ENCODE data around the gene SHB. TPM values are rescaled to one million over a fixed set of nuclear protein-coding genes. Genes with fewer than 3 reads are reported as not detected.

SHB gene
- total RNA-seq, 1 experiment from 2014 or later = 29.6 TPM

DNA sequence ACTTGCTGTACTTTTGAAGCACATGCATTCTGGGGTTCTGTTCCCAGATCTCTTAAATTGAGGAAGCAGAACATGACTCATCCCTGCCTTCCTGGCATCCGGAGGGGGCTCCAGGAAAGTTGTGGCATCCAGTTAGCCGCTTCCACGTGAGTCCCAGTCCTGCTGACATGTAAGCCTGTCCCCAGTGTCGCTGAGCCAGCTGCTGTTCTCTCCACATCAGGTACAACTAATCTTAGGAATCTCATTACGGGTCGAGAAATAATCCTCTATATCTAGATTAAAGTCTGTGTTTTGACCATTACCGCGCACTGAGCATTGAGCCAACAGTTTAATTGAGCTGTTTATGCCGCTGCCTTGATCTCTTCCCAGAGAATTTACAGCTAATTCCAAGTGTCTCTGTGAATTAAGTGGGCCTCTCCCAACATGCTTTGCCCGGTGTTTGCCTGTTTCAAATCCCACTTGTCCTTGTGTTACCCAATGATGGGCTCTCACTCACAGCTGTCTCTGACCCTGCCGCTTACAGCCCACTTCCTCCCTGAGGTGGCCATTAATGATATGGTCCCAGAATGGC, 10.5 kb upstream of the SHB start:
- POLR2A ChIA-PET = interaction anchor here (1.0 to 1.3 kb wide), 2 partner anchors 9 to 20 kb away, joined by 3 read pairs; no protein-coding TSS in a partner anchor
- CTCF ChIA-PET = interaction anchor here (0.7 to 2.3 kb wide), 4 partner anchors 9 to 184 kb away, joined by 3 to 12 read pairs (median 4); no protein-coding TSS in a partner anchor
- BruUV-seq (replicated peaks) = no TSS peak
- Mint-ChIP-seq H3K9me3 (ENCODE audit: unreplicated experiment) (no peaks in the 10 kb centered on the region), H3K27me3 (ENCODE audit: insufficient read depth, unreplicated experiment) (no peaks in the 10 kb centered on the region), H3K27ac (ENCODE audit: low read depth, unreplicated experiment) (no peak overlapping the region), H3K36me3 (ENCODE audit: insufficient read depth, unreplicated experiment) (no peaks in the 10 kb centered on the region), H3K4me1 (ENCODE audit: insufficient read depth, unreplicated experiment) (no peaks in the 10 kb centered on the region), H3K4me3 (ENCODE audit: unreplicated experiment) (no peak overlapping the region)
- TF ChIP-seq, protein P1, sequence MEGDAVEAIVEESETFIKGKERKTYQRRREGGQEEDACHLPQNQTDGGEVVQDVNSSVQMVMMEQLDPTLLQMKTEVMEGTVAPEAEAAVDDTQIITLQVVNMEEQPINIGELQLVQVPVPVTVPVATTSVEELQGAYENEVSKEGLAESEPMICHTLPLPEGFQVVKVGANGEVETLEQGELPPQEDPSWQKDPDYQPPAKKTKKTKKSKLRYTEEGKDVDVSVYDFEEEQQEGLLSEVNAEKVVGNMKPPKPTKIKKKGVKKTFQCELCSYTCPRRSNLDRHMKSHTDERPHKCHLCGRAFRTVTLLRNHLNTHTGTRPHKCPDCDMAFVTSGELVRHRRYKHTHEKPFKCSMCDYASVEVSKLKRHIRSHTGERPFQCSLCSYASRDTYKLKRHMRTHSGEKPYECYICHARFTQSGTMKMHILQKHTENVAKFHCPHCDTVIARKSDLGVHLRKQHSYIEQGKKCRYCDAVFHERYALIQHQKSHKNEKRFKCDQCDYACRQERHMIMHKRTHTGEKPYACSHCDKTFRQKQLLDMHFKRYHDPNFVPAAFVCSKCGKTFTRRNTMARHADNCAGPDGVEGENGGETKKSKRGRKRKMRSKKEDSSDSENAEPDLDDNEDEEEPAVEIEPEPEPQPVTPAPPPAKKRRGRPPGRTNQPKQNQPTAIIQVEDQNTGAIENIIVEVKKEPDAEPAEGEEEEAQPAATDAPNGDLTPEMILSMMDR (IDR thresholded peaks at IDR 0.05; ENCODE audit: unreplicated experiment) = no peak
- intact Hi-C loops (cut with micrococcal nuclease) = no loop called here
- peak; percentile 31 for DNase-seq (ENCODE audit: unreplicated experiment)

DNA sequence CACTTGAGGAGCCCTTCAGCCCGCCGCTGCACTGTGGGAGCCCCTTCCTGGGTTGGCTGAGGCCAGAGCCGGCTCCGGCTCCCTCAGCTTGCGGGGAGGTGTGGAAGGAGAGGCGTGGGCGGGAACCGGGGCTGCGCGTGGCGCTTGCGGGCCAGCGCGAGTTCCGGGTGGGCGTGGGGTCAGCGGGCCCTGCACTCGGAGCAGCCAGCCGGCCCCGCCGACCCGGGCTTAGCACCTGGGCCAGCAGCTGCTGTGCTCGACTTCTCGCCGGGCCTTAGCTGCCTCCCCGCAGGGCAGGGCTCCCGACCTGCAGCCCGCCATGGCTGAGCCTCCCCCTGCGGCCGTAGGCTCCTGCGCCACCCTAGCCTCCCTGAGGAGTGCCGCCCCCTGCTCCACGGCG, 6.2 kb upstream of the SHB start:
- ChIA-PET CTCF (interaction anchor here (1.6 to 3.5 kb wide), 3 partner anchors 13 to 167 kb away, joined by 3 to 27 read pairs (median 11); no protein-coding TSS in a partner anchor), POLR2A (interaction anchor here (0.8 kb wide), 1 partner anchor 39 kb away, joined by 3 read pairs; no protein-coding TSS in a partner anchor)
- TF ChIP-seq, protein P1 (IDR thresholded peaks at IDR 0.05; ENCODE audit: unreplicated experiment) = no peak
- Mint-ChIP-seq H3K27ac (ENCODE audit: low read depth, unreplicated experiment) (no peak overlapping the region), H3K27me3 (ENCODE audit: insufficient read depth, unreplicated experiment) (no peaks in the 10 kb centered on the region), H3K4me1 (ENCODE audit: insufficient read depth, unreplicated experiment) (no peaks in the 10 kb centered on the region), H3K9me3 (ENCODE audit: unreplicated experiment) (no peaks in the 10 kb centered on the region), H3K4me3 (ENCODE audit: unreplicated experiment) (no peak overlapping the region), H3K36me3 (ENCODE audit: insufficient read depth, unreplicated experiment) (no peaks in the 10 kb centered on the region)
- intact Hi-C loops (cut with micrococcal nuclease) = no loop called here
- no peak for DNase-seq (ENCODE audit: unreplicated experiment)
- BruUV-seq (replicated peaks) = no TSS peak

DNA sequence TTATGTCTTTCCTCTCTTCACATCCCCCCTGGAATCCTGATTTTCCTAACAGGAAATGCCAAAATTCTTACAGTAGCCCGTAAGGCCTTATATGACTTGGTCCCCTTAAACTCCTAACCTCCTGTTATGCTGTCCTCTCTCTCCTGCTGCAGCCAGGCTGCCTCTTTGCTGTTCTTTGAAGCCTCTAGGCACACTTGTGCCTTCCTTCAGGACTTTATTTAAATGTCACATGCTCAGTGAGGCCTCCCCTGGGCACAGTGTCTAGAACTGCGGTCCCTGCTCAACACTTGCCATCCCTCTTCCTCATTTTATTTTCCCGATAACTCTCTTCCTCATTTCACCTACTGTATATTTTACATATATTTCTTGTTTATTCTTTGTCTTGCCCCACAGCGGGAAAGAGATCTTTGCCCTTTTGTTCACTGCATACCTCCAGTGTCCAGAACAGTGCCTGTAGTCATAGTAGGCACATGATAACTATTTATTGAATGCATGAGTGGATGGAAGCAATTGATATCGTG, 5.5 kb upstream of the SHB start:
- intact Hi-C loops (cut with micrococcal nuclease) = no loop called here
- Mint-ChIP-seq H3K4me3 (ENCODE audit: unreplicated experiment) (no peak overlapping the region), H3K36me3 (ENCODE audit: insufficient read depth, unreplicated experiment) (no peaks in the 10 kb centered on the region), H3K9me3 (ENCODE audit: unreplicated experiment) (no peaks in the 10 kb centered on the region), H3K4me1 (ENCODE audit: insufficient read depth, unreplicated experiment) (no peaks in the 10 kb centered on the region), H3K27me3 (ENCODE audit: insufficient read depth, unreplicated experiment) (no peaks in the 10 kb centered on the region), H3K27ac (ENCODE audit: low read depth, unreplicated experiment) (no peak overlapping the region)
- TF ChIP-seq, protein P1 (IDR thresholded peaks at IDR 0.05; ENCODE audit: unreplicated experiment) = no peak
- no peak for DNase-seq (ENCODE audit: unreplicated experiment)
- ChIA-PET POLR2A (no interaction called here), CTCF (interaction anchor here (1.6 to 3.5 kb wide), 2 partner anchors 14 to 166 kb away, joined by 3 to 27 read pairs; no protein-coding TSS in a partner anchor)
- no TSS peak for BruUV-seq (replicated peaks)

DNA sequence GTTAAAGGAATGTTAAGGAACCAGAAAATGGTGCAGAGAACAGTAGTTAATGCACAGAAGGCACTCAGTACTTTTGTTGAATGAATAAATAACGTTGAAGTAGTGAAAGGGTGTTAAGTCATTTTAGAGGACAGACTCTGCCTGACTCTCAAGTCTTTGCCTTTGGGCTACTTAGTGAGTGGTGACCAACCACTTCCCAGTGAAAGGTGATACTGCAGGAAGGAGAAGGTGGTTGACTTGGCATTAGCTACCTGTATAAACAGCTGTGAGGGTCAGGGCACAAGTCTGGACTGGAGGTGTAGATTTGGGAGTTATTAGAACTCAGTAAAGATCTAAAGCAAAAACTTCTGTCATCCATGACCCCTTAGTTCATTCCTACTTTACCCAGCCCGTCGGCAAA, 4.9 kb upstream of the SHB start:
- Mint-ChIP-seq H3K36me3 (ENCODE audit: insufficient read depth, unreplicated experiment) (no peaks in the 10 kb centered on the region), H3K9me3 (ENCODE audit: unreplicated experiment) (no peaks in the 10 kb centered on the region), H3K4me1 (ENCODE audit: insufficient read depth, unreplicated experiment) (no peaks in the 10 kb centered on the region), H3K4me3 (ENCODE audit: unreplicated experiment) (no peak overlapping the region), H3K27me3 (ENCODE audit: insufficient read depth, unreplicated experiment) (no peaks in the 10 kb centered on the region), H3K27ac (ENCODE audit: low read depth, unreplicated experiment) (no peak overlapping the region)
- POLR2A ChIA-PET = no interaction called here
- intact Hi-C loops (cut with micrococcal nuclease) = no loop called here
- no TSS peak for BruUV-seq (replicated peaks)
- DNase-seq (ENCODE audit: unreplicated experiment) = peak; percentile 52
- CTCF ChIA-PET = interaction anchor here (0.6 to 4.3 kb wide), 2 partner anchors 15 to 60 kb away, joined by 3 to 29 read pairs; no protein-coding TSS in a partner anchor
- TF ChIP-seq, protein P1 (IDR thresholded peaks at IDR 0.05; ENCODE audit: unreplicated experiment) = no peak
